Stimulated activated memory B cell treated with anti-CD40 and anti-IgM and Interleukin-4, amounts not matched to agents 10 μg/mL and 1 μg/mL and 100 μg/mL, for 72 hours (primary cell): ENCODE data around the gene FAM200B.
A peak's percentile ranks its signal among the peaks of the same experiment; 100 is the strongest.
"Not testable (repeated sequence)": the region's sequence is repeated elsewhere in the genome, so short reads cannot be mapped to it uniquely, and the experiment has no call there.

Experiments used
- ATAC-seq: fragments of 150-1000 bp; cut with Tn5 transposase; 2 replicates; pipeline ENCODE4 v1.10.0; 2021
- H3K27ac Mint-ChIP-seq: one replicate; pipeline ENCODE4 v1.8.0; 2022; ENCODE audit warnings: mild to moderate bottlenecking, mixed read lengths
- H3K27me3 Mint-ChIP-seq: one replicate; pipeline ENCODE4 v1.8.0; 2022; ENCODE audit warnings: mixed read lengths
- H3K36me3 Mint-ChIP-seq: one replicate; pipeline ENCODE4 v1.8.0; 2022; ENCODE audit warnings: mixed read lengths
- H3K4me1 Mint-ChIP-seq: one replicate; pipeline ENCODE4 v1.8.0; 2022; ENCODE audit warnings: mixed read lengths
- H3K4me3 Mint-ChIP-seq: one replicate; pipeline ENCODE4 v1.8.0; 2022; ENCODE audit warnings: mild to moderate bottlenecking, moderate library complexity, mixed read lengths
- H3K9me3 Mint-ChIP-seq: one replicate; pipeline ENCODE4 v1.8.0; 2022; ENCODE audit warnings: mixed read lengths

FAM200B gene

DNA sequence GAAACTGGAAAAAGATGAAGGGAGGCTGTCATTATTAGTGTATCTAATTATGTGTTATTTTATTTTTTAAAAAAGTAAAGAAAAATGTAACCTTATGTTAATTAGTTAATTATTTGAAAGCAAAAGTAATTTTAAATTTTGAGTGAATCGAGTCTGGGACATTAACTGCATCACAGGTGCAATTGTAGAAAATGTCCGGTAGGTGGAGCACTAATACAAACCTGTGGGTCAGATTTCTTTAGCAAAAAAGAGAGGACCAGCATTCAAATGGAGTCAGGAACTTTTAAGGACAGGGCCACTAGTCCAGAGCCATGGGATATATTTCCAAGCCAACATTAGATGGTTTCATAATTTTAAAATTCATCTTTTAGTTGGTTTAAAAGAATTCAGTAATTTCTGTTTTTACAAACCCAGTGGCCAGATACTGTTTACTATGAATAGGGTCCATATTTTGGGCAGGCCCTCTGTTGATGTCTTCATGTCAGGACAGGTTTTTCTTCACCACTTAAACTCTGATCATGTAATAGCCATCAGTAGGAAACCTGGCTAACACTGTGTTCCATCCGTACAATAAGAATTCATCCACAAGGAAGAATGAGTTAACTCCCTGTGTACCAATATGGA, 48.4 kb downstream of the FAM200B start:
- H3K4me1 Mint-ChIP-seq = no peaks in the 10 kb centered on the region
- no peak overlapping the region for H3K27ac Mint-ChIP-seq
- H3K27me3 Mint-ChIP-seq = peaks cover 8% of the 10 kb centered on the region
- H3K4me3 Mint-ChIP-seq = no peak overlapping the region
- H3K9me3 Mint-ChIP-seq = no peaks in the 10 kb centered on the region
- peak; percentile 31 for ATAC-seq
- no peaks in the 10 kb centered on the region for H3K36me3 Mint-ChIP-seq

DNA sequence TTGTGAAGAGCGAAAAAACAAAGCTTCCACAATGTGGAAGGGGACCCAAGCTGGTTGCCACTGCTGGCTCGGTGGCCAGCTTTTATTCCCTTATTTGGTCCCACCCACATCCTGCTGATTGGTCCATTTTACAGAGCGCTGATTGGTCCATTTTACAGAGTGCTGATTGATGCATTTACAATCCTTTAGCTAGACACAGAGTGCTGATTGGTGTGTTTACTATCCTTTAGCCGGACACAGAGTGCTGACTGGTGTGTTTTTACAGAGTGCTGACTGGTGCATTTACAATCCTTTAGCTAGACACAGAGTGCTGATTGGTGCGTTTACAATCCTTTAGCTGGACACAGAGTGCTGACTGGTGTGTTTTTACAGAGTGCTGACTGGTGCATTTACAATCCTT, 51.4 kb downstream of the FAM200B start:
- not testable (repeated sequence) for H3K4me3 Mint-ChIP-seq, H3K36me3 Mint-ChIP-seq, H3K9me3 Mint-ChIP-seq, H3K4me1 Mint-ChIP-seq, ATAC-seq, H3K27ac Mint-ChIP-seq
- peaks cover 21% of the 10 kb centered on the region for H3K27me3 Mint-ChIP-seq

DNA sequence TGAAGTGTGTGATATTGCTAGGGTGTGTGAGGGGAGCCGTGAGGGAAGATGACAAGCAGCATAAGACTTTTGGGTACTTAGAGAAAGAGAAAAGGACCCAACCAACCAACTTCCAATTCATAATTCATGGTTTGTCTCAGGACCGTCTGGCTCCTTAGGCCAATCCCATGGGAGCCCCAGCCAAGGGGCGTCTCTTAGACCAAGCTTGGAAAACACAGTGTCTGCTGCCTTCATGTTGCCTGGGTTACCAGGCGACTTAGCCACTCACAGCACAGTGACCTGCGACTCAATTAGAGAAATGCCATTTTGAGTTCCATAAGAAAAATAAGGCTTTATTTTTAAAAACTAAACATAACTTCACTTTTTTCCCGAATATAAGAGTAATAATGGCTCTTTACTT, 53.9 kb downstream of the FAM200B start:
- H3K36me3 Mint-ChIP-seq = no peaks in the 10 kb centered on the region
- peaks cover 7% of the 10 kb centered on the region for H3K4me1 Mint-ChIP-seq
- H3K27ac Mint-ChIP-seq = no peak overlapping the region
- peaks cover 21% of the 10 kb centered on the region for H3K27me3 Mint-ChIP-seq
- H3K4me3 Mint-ChIP-seq = no peak overlapping the region
- H3K9me3 Mint-ChIP-seq = peaks cover 6% of the 10 kb centered on the region
- no peak for ATAC-seq

DNA sequence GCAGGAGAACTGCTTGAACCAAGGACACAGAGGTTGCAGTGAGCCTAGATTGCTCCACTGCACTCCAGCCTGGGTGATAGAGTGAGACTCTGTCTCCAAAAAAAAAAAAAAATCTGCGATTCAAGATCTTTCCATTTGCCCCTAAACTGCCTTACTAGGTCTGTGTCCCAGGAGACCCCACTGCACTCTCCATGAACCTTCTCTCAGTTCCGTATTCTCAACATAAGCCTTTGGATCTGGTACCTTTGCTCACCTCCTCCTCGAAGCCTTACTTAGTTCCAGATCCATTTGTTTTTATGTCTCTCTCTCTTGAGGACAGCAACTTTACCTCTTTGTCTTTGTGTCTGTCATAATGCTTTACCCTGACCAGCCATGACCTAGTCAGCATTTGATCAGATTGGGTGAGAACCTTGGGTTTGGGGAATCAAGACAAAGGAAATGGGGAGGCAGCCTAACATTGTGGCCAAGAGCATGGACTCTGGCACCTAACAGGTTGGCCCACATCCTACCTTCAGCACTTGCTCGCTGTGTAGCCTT, 55.0 kb downstream of the FAM200B start:
- peak; percentile 81 for ATAC-seq
- peaks cover 7% of the 10 kb centered on the region for H3K4me1 Mint-ChIP-seq
- no peak overlapping the region for H3K27ac Mint-ChIP-seq
- peaks cover 21% of the 10 kb centered on the region for H3K27me3 Mint-ChIP-seq
- no peak overlapping the region for H3K4me3 Mint-ChIP-seq
- H3K9me3 Mint-ChIP-seq = peaks cover 6% of the 10 kb centered on the region
- H3K36me3 Mint-ChIP-seq = no peaks in the 10 kb centered on the region

DNA sequence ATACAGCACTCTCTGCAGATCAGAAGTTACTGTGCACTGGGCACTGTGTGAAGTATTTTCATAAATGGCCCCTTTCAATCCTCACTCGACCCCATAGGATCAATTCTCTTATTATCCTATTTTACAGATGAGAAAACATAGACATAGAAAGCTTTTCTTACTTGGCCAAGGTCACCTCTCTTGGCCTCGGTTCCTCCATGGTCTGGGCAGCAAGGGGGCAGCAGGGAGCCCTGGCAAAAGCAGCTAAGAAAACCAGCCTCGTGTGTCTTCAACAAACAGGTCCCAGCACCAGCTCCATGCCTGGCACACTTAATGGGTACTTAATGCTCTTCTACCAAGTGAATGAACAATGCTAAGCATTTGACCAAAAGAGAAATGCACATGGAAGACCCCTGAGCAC, 55.6 kb downstream of the FAM200B start:
- H3K4me3 Mint-ChIP-seq = no peak overlapping the region
- H3K27ac Mint-ChIP-seq = no peak overlapping the region
- H3K36me3 Mint-ChIP-seq = peaks cover 1% of the 10 kb centered on the region
- peaks cover 7% of the 10 kb centered on the region for H3K4me1 Mint-ChIP-seq
- peaks cover 21% of the 10 kb centered on the region for H3K27me3 Mint-ChIP-seq
- ATAC-seq = no peak
- H3K9me3 Mint-ChIP-seq = peaks cover 7% of the 10 kb centered on the region

DNA sequence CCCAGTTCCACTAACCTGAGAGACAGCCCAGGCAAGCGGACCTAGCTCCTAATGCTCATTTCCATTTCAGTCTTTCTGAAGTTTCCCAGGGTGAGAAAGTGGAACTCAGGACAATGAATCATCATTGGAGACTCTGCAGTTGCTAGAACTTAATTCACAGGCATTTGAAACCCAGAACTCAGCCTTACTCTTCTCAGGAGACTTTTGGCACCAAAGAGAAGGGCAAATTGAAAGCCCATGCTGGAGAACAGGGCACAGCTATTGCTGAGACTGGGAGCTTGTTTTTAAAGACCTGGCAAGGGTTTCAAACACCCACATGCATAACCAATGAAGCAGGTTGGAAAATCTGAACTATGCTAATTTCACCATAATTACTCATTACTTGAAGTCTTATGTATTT, 57.2 kb downstream of the FAM200B start:
- Mint-ChIP-seq H3K27ac (no peak overlapping the region), H3K9me3 (peaks cover 13% of the 10 kb centered on the region), H3K4me3 (no peak overlapping the region), H3K4me1 (peaks cover 7% of the 10 kb centered on the region), H3K36me3 (peaks cover 7% of the 10 kb centered on the region), H3K27me3 (peaks cover 21% of the 10 kb centered on the region)
- no peak for ATAC-seq
